Measurements from ENCODE around the gene GPC6.

The GPC6 gene

GRCh38 chr13:93977986-93978385, 751.4 kb downstream of the GPC6 start:
- no peak for DNase-seq (ENCODE audit: low spot score)

- no peak for DNase-seq (ENCODE audit: low spot score)
Measured at GRCh38 chr13:93981426-93981977, 754.9 kb downstream of the GPC6 start.

GRCh38 chr13:93982179-93982918, 755.7 kb downstream of the GPC6 start:
- DNase-seq (ENCODE audit: low spot score) = no peak

- no peak for DNase-seq (ENCODE audit: low spot score)
Measured at GRCh38 chr13:93984052-93984451, 757.4 kb downstream of the GPC6 start.

- no peak for DNase-seq (ENCODE audit: low spot score)
Measured at GRCh38 chr13:93984876-93985275, 758.3 kb downstream of the GPC6 start.

- DNase-seq (ENCODE audit: low spot score) = no peak
Measured at GRCh38 chr13:93987458-93987857, 760.9 kb downstream of the GPC6 start.

GRCh38 chr13:93991569-93991968, 765.0 kb downstream of the GPC6 start:
- no peak for DNase-seq (ENCODE audit: low spot score)

- no peak for DNase-seq (ENCODE audit: low spot score)
Measured at GRCh38 chr13:93996481-93996880, 769.9 kb downstream of the GPC6 start.

- no peak for DNase-seq (ENCODE audit: low spot score)
Measured at GRCh38 chr13:94006296-94006695, 779.7 kb downstream of the GPC6 start.

- no peak for DNase-seq (ENCODE audit: low spot score)
Measured at GRCh38 chr13:94007072-94007471, 780.5 kb downstream of the GPC6 start.

GRCh38 chr13:94009701-94010100, 783.1 kb downstream of the GPC6 start:
- no peak for DNase-seq (ENCODE audit: low spot score)

GRCh38 chr13:94014461-94014860, 787.9 kb downstream of the GPC6 start:
- no peak for DNase-seq (ENCODE audit: low spot score)

GRCh38 chr13:94020426-94020825, 793.8 kb downstream of the GPC6 start:
- DNase-seq (ENCODE audit: low spot score) = no peak

- DNase-seq (ENCODE audit: low spot score) = no peak
Measured at GRCh38 chr13:94020833-94021232, 794.2 kb downstream of the GPC6 start.

GRCh38 chr13:94028234-94028633, 801.6 kb downstream of the GPC6 start:
- no peak for DNase-seq (ENCODE audit: low spot score)

GRCh38 chr13:94028650-94029049, 802.0 kb downstream of the GPC6 start:
- DNase-seq (ENCODE audit: low spot score) = no peak

GRCh38 chr13:94030415-94031119, 804.0 kb downstream of the GPC6 start:
- no peak for DNase-seq (ENCODE audit: low spot score)

- DNase-seq (ENCODE audit: low spot score) = no peak
Measured at GRCh38 chr13:94031609-94032008, 805.0 kb downstream of the GPC6 start.

GRCh38 chr13:94033098-94033497, 806.5 kb downstream of the GPC6 start:
- DNase-seq (ENCODE audit: low spot score) = no peak

GRCh38 chr13:94033830-94034642, 807.4 kb downstream of the GPC6 start:
- DNase-seq (ENCODE audit: low spot score) = no peak

GRCh38 chr13:94050039-94050438, 823.4 kb downstream of the GPC6 start:
- DNase-seq (ENCODE audit: low spot score) = no peak

- no peak for DNase-seq (ENCODE audit: low spot score)
Measured at GRCh38 chr13:94050686-94051085, 824.1 kb downstream of the GPC6 start.

All from left forelimb (tissue), 1 donor.